ENCODE measurements around the gene ALS2CL. TPM values are rescaled to one million over a fixed set of nuclear protein-coding genes. Genes with fewer than 3 reads are reported as not detected.

The ALS2CL gene
- total and polyA plus RNA-seq, 2 experiments from 2014 or later = 3.4 to 11.8 TPM

- Histone ChIP-seq H3K4me2 (no peak overlapping the region), H3K9me2 (ENCODE audit: insufficient read depth) (peaks cover 12% of the 10 kb centered on the region; the same call in 1 of the 2 replicates), H3K79me2 (replicated peaks; ENCODE audit: insufficient read depth) (no peaks in the 10 kb centered on the region), H3K4me3 (no peak overlapping the region), H4K20me1 (replicated peaks; ENCODE audit: insufficient read depth) (no peaks in the 10 kb centered on the region), H2AFZ (no peak overlapping the region), H3F3A (replicated peaks; ENCODE audit: low read depth) (no peaks in the 10 kb centered on the region), H3K27ac (ENCODE audit: low read depth) (no peak overlapping the region), H3K36me3 (ENCODE audit: insufficient read depth) (no peaks in the 10 kb centered on the region), H3K27me3 (ENCODE audit: insufficient read depth) (no peaks in the 10 kb centered on the region), H3K4me1 (ENCODE audit: insufficient read depth) (no peaks in the 10 kb centered on the region)
- H3K36me3 Mint-ChIP-seq (ENCODE audit: low read depth) = peaks cover 7% of the 10 kb centered on the region; the same call in 1 of the 3 replicates
- H3K9me3 Mint-ChIP-seq = peaks cover 13% of the 10 kb centered on the region; the same call in 2 of the 3 replicates
- no peak for DNase-seq (ENCODE audit: low spot score)
- no peaks in the 10 kb centered on the region; the same call in 2 of the 3 replicates for H3K4me1 Mint-ChIP-seq
- peaks cover 3% of the 10 kb centered on the region for H3K27me3 Mint-ChIP-seq (ENCODE audit: insufficient read depth, low read depth, poor library complexity)
- TF ChIP-seq, protein P1, sequence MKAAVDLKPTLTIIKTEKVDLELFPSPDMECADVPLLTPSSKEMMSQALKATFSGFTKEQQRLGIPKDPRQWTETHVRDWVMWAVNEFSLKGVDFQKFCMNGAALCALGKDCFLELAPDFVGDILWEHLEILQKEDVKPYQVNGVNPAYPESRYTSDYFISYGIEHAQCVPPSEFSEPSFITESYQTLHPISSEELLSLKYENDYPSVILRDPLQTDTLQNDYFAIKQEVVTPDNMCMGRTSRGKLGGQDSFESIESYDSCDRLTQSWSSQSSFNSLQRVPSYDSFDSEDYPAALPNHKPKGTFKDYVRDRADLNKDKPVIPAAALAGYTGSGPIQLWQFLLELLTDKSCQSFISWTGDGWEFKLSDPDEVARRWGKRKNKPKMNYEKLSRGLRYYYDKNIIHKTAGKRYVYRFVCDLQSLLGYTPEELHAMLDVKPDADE (IDR thresholded peaks at IDR 0.05) = no peak
- TF ChIP-seq STAT1 (IDR thresholded peaks at IDR 0.05; ENCODE audit: unreplicated experiment) (no peak), ZNF331 (CRISPR knock-in tag; IDR thresholded peaks at IDR 0.05; ENCODE audit: low read depth) (no peak), NANOG (IDR thresholded peaks at IDR 0.05; ENCODE audit: borderline replicate concordance) (no peak), CREB1 (CRISPR knock-in tag; IDR thresholded peaks at IDR 0.05; ENCODE audit: low read depth) (no peak), ZNF114 (CRISPR knock-in tag; IDR thresholded peaks at IDR 0.05) (no peak), EZH2 (IDR thresholded peaks at IDR 0.05; ENCODE audit: low read depth, unreplicated experiment) (no peak), EZH2phosphoT487 (IDR thresholded peaks at IDR 0.05; ENCODE audit: unreplicated experiment) (no peak), POLR2AphosphoS5 (IDR thresholded peaks at IDR 0.05; ENCODE audit: low read depth) (no peak)
- TF ChIP-seq, protein P2, sequence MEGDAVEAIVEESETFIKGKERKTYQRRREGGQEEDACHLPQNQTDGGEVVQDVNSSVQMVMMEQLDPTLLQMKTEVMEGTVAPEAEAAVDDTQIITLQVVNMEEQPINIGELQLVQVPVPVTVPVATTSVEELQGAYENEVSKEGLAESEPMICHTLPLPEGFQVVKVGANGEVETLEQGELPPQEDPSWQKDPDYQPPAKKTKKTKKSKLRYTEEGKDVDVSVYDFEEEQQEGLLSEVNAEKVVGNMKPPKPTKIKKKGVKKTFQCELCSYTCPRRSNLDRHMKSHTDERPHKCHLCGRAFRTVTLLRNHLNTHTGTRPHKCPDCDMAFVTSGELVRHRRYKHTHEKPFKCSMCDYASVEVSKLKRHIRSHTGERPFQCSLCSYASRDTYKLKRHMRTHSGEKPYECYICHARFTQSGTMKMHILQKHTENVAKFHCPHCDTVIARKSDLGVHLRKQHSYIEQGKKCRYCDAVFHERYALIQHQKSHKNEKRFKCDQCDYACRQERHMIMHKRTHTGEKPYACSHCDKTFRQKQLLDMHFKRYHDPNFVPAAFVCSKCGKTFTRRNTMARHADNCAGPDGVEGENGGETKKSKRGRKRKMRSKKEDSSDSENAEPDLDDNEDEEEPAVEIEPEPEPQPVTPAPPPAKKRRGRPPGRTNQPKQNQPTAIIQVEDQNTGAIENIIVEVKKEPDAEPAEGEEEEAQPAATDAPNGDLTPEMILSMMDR (conservative IDR thresholded peaks at IDR 0.05; ENCODE audit: low read depth in 2 of 2) = no peak
- TF ChIP-seq, protein P3, sequence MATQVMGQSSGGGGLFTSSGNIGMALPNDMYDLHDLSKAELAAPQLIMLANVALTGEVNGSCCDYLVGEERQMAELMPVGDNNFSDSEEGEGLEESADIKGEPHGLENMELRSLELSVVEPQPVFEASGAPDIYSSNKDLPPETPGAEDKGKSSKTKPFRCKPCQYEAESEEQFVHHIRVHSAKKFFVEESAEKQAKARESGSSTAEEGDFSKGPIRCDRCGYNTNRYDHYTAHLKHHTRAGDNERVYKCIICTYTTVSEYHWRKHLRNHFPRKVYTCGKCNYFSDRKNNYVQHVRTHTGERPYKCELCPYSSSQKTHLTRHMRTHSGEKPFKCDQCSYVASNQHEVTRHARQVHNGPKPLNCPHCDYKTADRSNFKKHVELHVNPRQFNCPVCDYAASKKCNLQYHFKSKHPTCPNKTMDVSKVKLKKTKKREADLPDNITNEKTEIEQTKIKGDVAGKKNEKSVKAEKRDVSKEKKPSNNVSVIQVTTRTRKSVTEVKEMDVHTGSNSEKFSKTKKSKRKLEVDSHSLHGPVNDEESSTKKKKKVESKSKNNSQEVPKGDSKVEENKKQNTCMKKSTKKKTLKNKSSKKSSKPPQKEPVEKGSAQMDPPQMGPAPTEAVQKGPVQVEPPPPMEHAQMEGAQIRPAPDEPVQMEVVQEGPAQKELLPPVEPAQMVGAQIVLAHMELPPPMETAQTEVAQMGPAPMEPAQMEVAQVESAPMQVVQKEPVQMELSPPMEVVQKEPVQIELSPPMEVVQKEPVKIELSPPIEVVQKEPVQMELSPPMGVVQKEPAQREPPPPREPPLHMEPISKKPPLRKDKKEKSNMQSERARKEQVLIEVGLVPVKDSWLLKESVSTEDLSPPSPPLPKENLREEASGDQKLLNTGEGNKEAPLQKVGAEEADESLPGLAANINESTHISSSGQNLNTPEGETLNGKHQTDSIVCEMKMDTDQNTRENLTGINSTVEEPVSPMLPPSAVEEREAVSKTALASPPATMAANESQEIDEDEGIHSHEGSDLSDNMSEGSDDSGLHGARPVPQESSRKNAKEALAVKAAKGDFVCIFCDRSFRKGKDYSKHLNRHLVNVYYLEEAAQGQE (IDR thresholded peaks at IDR 0.05; ENCODE audit: unreplicated experiment) = no peak
- ATAC-seq = no peak
- no peak overlapping the region for H3K27ac Mint-ChIP-seq
- H3K4me3 Mint-ChIP-seq = no peak overlapping the region
Observed at GRCh38 chr3:46640927-46641326, 52.6 kb downstream of the ALS2CL start.

Measured in GM23338 (cell line).